ENCODE results near the gene PDS5A.

DNA sequence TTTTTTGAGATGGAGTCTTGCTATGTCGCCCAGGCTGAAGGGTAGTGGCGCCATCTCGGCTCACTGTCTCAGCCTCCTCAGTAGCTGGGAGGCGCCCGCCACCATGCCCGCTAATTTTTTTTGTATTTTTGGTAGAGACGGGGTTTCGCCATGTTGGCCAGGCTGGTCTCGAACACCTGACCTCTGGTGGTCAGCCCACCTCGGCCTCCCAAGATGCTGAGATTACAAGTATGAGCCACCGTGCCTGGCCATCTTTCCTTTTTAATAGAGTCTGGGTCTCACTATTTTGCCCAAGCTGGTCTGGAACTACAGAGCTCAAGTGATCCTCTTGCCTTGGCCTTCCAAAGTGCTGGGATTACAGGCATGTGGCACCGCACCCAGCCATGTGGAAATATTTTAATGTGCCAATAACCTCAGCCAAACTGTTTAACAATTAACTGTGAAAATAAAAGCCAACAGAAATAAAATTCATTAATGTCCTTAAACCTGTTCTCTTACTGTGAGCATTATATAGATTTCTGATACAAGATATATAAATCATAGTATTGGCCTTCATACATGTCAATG is 16.3 kb downstream of the PDS5A start:
- TF ChIP-seq, protein P1, sequence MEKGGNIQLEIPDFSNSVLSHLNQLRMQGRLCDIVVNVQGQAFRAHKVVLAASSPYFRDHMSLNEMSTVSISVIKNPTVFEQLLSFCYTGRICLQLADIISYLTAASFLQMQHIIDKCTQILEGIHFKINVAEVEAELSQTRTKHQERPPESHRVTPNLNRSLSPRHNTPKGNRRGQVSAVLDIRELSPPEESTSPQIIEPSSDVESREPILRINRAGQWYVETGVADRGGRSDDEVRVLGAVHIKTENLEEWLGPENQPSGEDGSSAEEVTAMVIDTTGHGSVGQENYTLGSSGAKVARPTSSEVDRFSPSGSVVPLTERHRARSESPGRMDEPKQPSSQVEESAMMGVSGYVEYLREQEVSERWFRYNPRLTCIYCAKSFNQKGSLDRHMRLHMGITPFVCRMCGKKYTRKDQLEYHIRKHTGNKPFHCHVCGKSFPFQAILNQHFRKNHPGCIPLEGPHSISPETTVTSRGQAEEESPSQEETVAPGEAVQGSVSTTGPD (CRISPR knock-in tag; IDR thresholded peaks at IDR 0.05) = no peak
- TF ChIP-seq EP300 (IDR thresholded peaks at IDR 0.05; ENCODE audit: low read depth in 2 of 2, low read length in 2 of 2) (no peak), EP300 (CRISPR knock-in tag; IDR thresholded peaks at IDR 0.05; ENCODE audit: borderline replicate concordance) (no peak)

Measured in HepG2 (cell line).